DMS79 treated with DMSO at 0.1 percent for 48 hours (cell line): Measurements from ENCODE around the gene KCNG2.

Source experiments
- DNase-seq: peaks from one replicate; lab custom pipeline; 2025; lab: John Stamatoyannopoulos, UW

KCNG2 gene

GRCh38 chr18:79768745-79769144 is 29.0 kb upstream of the KCNG2 start:
- no peak for DNase-seq

GRCh38 chr18:79769698-79770500 is 27.8 kb upstream of the KCNG2 start:
- no peak for DNase-seq

GRCh38 chr18:79770501-79770815 is 27.3 kb upstream of the KCNG2 start:
- no peak for DNase-seq

GRCh38 chr18:79770826-79771225 is 26.9 kb upstream of the KCNG2 start:
- no peak for DNase-seq

- no peak for DNase-seq
Observed at GRCh38 chr18:79771446-79772107, 26.2 kb upstream of the KCNG2 start.

GRCh38 chr18:79772108-79772864 is 25.5 kb upstream of the KCNG2 start:
- DNase-seq: no peak

GRCh38 chr18:79772865-79773696 is 24.7 kb upstream of the KCNG2 start:
- no peak for DNase-seq

- DNase-seq: no peak
Observed at GRCh38 chr18:79774111-79774510, 23.6 kb upstream of the KCNG2 start.

GRCh38 chr18:79775441-79776221 is 22.1 kb upstream of the KCNG2 start:
- no peak for DNase-seq

- no peak for DNase-seq
Observed at GRCh38 chr18:79776674-79777073, 21.1 kb upstream of the KCNG2 start.

- DNase-seq: no peak
Observed at GRCh38 chr18:79778291-79778791, 19.4 kb upstream of the KCNG2 start.

GRCh38 chr18:79779021-79779699 is 18.6 kb upstream of the KCNG2 start:
- DNase-seq: no peak

- no peak for DNase-seq
Observed at GRCh38 chr18:79779700-79780190, 18.0 kb upstream of the KCNG2 start.

- no peak for DNase-seq
Observed at GRCh38 chr18:79780547-79780946, 17.2 kb upstream of the KCNG2 start.

- DNase-seq: no peak
Observed at GRCh38 chr18:79781331-79781941, 16.3 kb upstream of the KCNG2 start.

- DNase-seq: no peak
Observed at GRCh38 chr18:79782566-79783308, 15.0 kb upstream of the KCNG2 start.

- no peak for DNase-seq
Observed at GRCh38 chr18:79784071-79784913, 13.4 kb upstream of the KCNG2 start.
